HG03066 (cell line): ENCODE measurements around the gene TRPT1.
"Not testable (repeated sequence)": the region's sequence is repeated elsewhere in the genome, so short reads cannot be mapped to it uniquely, and the experiment has no call there.

Experiments used
- ATAC-seq: cut with Tn5 transposase; IDR thresholded peaks from one replicate; pipeline ENCODE4 v1.9.1; 2021; ENCODE audit warnings: low read depth; ENCODE audit not compliant: unreplicated experiment

The TRPT1 gene

DNA sequence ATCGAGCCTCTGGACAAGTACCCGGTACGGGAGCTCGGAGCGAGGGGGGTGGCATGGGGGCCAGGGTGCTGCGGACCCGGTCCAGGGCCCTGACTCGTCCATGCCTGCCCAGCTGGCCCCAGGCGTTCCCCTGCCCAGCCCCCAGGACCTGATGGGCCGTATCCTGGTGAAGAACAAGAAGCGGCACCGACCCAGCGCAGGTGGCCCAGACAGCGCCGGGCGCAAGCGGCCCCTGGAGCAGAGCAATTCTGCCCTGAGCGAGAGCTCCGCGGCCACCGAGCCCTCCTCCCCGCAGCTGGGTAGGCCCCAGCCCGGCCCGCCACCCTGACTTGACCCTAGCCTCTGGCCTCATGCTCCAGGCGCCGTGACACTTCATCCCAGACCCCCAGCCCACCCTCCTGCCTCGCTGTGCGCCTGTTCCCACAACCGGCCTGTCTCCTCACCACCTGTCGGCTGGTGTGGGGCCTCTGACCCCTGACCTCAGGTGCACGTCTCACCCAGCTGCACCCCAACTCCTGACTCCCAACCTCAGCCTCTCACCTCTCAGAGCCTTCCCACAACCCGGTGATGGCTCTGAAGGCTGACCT lies 33.1 kb upstream of the TRPT1 start:
- no peak for ATAC-seq

DNA sequence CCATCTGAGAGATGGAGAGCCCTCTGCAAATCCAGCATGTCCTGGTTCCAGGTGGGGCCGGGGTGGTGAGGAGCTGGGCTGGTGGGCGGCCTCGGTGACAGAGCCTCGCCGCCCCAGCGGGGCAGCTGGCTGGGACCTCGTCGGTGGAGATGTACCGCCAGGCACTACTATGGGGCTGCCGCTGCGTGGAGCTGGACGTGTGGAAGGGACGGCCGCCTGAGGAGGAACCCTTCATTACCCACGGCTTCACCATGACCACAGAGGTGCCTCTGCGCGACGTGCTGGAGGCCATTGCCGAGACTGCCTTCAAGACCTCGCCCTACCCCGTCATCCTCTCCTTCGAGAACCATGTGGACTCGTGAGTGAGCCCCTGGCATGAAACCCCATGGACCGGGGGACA lies 32.4 kb upstream of the TRPT1 start:
- no peak for ATAC-seq

DNA sequence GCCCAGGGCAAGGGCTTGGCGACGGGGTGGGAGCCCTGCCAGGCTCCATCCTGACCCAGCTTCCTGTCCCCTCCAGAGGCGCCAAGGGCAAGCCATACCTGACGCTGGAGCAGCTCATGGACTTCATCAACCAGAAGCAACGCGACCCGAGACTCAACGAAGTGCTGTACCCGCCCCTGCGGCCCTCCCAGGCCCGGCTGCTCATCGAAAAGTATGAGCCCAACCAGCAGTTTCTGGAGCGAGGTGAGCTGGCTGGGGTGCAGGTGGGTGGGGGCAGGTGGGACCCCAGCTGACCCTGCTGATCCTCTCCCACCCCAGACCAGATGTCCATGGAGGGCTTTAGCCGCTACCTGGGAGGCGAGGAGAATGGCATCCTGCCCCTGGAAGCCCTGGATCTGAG lies 30.3 kb upstream of the TRPT1 start:
- no peak for ATAC-seq

DNA sequence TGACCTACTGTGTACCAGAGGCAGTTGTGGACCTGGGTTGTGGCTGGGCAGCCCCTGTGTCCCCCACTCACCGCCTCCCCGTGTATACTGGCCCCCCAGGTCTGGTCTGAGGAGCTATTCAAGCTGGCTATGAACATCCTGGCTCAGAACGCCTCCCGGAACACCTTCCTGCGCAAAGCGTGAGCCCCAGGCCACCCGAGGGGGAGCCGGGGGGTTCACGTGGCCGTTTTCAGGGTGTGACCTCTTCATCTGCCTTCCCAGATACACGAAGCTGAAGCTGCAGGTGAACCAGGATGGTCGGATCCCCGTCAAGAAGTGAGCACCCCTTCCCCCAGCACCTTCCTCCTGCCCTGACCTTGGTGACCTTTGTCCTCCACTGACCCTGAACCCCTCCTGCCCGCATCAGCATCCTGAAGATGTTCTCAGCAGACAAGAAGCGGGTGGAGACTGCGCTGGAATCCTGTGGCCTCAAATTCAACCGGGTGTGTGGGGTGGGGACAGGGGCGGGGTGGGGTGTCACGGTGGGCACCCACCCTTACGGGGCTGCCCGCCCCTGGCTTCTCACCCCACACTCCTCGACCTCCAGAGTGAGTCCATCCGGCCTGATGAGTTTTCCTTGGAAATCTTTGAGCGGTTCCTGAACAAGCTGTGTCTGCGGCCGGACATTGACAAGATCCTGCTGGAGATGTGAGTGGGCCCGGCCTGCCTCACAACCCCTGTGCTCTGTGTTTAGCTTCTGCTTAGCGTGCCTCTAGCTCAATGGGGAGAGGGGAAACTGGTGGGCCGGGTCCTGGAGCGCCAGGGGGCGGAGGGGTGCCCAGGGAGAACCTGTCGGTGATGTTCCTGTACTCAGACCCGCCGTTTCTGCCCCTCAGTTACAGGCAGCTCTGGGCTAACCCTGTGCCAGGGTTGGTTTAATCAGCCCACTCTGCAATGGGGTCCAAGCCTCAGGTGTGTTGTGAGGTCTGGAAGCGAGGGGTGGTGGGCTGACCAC lies 29.4 kb upstream of the TRPT1 start:
- ATAC-seq: no peak

DNA sequence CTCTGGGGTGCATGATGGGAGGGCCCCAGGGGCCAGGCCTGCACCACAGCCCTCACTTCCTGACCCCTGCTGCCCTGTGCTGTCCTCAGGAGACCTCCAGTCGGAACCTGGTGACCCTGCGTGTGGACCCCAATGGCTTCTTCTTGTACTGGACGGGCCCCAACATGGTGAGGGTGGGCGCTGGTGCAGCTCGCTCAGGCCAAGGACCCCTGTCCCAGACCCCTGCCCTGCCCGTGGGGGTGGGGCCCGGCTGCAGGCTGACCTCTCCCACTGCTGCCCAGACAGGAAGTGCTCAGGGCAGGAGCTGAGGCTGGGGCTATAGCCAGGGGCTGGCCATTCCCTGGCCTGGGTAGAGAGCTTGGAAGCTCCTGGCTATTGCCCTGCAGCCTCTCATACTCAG lies 28.3 kb upstream of the TRPT1 start:
- no peak for ATAC-seq

DNA sequence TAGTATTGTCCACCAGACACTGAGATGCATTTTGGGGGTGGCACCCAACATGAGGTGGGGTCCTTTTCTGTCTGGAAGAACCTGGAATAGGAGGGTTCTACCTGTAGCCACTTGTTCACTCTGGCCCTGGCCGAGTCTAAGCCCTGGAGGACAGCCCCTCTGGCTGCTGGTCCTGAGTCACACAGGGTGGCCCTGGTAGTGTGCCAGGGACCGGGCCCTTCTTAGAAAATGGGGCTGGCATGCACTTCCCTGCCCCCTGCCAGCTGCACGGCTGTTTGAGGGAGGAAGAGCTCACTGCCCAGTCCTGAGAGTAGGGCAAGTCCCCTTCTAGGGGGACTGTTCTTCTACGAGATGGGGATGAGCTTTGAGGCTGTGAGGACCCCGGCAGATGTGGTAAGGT lies 27.5 kb upstream of the TRPT1 start:
- ATAC-seq: no peak

DNA sequence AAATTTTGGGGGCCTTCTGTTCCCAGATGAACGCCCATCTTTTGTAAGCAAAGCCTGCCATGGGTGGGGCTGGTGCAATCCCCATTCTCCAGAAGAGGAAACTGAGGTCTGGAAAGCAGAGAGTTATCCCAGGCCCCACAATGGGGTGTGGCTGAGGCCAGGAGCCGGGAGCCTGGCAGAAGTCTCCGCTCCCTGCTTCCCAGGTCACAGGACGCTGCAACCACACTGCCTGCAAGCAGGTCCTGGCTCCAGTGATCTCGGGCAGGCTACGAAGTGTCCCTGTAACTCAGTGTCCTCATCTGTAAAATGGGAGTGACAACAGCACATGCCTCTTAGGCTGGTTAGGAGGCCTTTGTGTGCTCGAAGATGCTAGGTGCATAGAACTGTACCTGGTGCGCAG lies 27.1 kb upstream of the TRPT1 start:
- ATAC-seq: no peak

DNA sequence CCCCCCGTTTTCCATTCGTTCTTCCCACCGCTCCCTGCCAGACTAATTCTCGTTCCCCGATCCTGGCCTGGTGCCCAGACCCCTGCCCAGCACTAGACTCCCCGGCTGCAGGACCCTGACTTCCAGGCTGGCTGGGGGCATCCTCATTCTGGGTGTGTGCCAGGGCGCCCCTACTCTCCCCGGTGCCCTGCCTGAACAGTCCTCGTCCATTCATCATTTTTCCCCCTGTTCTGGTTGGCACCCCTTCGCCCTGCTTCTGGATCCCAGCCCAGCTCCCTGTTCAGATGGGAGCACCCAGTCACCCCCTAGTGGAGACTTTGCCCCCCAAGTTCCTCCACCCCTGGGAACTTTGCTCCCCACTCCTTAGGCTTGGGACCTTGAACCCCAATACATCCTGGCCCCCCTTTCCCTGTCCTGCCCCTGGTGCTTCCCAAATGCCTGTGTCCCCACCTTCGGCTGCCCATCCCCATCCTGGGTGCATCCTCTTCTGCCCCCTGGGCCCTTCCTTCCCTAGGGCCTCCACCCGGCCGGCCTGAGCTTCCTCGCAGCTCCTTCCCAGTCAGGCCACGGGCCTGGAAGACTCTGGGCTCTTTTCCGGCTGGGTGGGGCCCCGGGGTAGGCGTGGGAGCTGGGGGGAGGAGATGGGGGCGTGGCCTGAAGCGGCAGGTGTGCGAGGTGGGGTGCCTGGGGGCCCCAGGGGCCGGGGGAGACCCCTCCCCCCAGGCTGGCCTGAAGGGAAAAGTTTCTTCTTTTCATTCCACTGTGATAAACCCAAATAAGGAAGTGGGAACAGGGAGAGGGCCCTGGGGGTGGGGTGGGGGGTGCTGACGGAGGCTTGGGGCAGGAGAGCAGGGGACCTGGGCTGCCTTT lies 26.3 kb upstream of the TRPT1 start:
- ATAC-seq: no peak

DNA sequence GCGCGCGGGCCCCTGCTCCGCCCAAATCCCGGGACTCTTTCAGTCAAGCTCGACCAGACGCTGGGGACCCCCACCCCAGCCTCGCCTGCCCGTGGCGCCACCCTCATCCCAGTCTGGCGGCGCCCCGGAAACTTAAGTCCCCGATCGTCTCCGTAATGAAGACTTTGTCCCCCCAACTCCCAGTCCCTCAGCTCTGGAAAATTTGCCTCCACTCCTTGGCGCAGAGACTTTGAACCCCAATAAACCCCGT lies 25.7 kb upstream of the TRPT1 start:
- ATAC-seq: no peak

DNA sequence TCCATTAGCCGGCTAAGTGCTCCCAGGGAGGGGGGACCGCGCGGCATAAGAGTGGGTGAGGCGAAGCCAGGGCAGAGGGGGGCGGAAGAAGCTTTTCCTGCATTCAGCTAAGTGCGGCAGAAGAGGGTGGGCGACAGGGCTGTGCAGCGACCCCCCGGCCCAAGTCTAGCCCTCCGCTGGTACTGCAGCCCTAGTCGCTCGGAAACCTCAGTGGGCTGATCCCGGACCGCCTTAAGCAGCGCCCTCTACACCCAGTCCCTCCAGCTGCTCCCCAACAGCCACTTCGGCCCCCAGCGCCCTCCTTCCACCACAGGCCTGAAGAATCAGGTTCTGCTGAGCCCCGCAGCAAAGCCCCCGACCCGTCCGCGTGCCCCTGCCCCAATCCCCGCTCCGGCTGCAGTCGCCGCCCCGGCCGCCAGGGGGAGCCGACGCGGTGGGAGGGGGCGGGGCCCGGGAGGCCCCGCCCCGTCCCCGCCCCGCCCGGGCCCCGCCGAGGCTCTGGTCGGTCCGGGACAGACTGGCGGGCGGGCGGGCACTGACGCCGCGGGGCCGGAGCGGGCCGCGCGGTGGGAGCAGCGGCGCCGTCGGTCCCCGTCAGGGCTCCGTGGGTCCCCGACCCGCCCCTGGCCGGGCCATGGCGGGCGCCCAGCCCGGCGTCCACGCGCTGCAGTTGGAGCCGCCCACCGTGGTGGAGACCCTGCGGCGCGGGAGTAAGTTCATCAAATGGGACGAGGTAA lies 25.2 kb upstream of the TRPT1 start, which contains the start of gene PLCB3:
Gene PLCB3, plus strand, starts transcription at position 515 of the 737 bp plus-strand sequence. Its CDS starts 120 bp downstream, at position 635.
- ATAC-seq: peak; percentile 48

DNA sequence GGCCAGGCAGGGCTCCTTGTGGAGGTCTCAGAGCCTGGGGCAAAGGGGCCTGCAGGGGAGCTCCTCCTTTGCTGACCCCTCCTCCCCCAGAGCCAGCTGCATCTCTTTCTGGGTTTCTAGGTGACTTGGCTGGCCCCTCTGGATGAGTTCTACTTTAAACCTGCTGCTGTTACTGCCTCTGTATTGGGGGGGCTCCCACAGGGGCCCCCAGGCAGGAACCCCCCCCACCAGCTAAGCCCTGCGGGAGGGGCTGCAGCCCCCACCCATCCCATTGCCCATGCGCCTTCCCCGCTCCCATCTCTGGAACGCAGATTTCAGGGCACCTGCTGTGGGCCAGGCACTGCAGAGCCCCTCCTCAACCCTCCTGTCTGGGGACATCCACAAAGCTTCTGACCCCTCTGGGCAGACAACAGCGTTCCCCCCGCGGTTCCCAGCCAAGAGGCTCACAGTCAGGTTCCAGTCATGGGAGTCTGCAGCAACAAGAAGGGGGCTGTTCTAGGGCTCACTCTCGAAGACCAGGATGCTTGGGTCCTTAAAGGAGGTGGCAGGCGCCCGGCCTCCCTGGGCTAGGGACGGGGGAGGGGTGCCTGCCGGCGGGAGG lies 24.5 kb upstream of the TRPT1 start:
- no peak for ATAC-seq

DNA sequence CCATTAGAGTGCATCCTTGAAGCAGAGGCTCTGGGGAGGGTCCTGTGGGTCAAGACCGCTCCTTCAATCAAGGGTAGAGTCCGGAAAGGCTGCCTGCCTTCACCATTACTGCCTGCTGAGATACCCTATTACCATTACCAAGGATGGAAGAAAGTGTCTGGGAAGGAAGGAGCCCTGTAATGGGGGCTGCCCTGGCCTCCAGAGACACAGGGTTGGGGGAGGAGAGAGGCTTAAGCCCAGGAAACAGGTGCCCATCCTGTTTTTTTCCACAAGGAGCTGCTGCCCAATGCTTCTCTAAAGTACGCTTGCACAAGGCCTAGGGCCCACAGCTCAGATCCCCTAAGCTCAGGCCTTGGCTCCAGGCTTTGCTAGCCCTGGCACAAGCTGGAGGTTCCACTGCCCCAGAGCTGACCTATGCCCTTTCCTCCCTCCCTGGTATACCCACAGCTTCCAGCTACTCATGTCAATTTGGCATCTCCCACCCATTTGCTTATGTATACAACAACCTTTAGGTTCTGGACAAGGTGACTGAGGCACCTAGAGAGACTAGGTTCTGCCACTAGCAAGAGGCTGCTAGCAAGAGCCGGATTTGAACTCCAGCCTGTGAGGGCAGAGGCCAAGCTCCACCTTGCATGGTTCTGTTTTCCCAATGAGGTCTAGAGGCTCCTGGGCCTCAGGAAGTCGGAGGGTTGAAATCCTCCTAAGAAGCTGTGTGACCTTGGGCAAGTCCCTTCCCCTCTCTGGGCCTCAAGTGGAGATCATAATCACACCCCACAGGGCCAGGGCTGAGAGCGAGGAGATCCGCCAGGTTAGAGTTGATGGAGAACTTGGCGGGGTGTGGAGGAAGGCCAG lies 23.8 kb upstream of the TRPT1 start:
- ATAC-seq: no peak

DNA sequence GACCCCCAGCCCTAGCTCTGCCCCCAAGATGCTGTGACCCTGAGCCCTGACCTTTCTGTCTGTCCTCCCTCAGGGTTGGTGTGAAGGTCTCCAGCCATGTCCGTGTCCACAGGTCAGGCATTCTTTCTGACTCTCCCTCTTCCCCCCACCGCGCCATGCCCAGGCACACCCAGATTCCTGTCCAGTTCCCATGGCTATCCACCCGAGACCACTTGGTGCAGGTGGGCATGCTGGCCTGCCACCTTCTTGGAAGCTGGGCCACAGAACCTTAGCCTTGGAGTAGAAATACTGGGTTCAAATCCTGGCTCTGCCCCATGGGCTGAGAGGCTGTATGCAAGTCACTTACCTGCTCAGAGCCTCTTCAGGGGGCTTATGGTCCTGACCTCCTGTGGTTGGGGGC lies 23.1 kb upstream of the TRPT1 start:
- no peak for ATAC-seq

DNA sequence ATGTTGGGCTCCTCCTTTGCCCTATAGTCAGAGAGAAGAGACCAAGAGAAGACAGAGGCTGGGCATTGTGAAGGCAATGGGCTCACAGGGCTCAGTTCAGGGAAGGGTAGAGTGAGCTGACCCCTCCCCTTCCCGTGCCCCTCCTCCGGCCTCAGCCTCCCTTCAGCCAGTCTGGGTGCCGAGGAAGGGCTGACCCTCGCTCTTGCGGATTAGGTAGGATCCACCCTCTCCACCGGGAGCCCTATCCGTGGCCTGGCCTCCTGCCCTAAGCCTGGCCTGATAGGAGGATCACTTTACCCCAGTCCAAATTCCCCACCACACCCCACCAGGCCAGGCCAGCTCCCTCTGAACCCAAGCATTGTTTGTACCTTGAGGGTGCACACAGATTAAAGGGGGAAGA lies 22.6 kb upstream of the TRPT1 start:
- ATAC-seq: no peak

DNA sequence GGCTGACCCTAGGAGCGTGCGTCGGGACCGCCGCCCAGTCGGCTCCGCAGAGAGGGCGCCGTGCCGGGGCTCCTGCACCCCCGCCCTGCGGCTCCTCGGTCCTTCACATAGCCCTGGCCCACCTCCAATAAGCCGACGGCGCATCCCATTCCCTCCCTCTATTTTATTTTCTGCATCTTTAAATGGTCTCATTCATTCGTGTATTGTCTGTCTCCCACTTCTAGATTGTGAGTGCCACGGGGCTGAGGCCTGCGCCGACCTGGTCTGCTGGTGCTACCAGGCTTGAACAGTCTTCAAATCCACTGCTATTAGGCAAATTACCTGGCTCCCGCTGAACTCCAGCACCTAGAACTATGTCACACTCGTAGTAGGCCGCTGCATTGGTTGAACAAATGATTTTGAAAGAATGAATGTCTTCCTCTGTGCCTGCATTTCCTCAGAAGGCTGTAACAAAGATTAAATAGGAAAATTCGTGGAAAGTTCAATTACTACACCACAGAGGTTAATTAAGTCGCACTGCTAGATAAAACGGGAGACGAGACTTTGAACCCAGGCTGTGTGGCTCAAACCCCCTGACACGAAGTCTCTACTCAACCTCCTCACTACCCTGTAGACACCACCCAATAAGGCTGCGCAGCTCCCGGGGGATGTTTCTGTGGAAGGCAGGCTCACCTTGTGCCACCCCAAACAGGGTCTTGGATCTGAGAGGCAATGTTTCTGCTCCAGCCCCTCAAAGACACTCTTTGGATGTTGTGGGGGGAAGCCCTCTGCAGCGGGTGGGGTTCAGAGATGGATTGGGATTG lies 21.9 kb upstream of the TRPT1 start:
- ATAC-seq: no peak

DNA sequence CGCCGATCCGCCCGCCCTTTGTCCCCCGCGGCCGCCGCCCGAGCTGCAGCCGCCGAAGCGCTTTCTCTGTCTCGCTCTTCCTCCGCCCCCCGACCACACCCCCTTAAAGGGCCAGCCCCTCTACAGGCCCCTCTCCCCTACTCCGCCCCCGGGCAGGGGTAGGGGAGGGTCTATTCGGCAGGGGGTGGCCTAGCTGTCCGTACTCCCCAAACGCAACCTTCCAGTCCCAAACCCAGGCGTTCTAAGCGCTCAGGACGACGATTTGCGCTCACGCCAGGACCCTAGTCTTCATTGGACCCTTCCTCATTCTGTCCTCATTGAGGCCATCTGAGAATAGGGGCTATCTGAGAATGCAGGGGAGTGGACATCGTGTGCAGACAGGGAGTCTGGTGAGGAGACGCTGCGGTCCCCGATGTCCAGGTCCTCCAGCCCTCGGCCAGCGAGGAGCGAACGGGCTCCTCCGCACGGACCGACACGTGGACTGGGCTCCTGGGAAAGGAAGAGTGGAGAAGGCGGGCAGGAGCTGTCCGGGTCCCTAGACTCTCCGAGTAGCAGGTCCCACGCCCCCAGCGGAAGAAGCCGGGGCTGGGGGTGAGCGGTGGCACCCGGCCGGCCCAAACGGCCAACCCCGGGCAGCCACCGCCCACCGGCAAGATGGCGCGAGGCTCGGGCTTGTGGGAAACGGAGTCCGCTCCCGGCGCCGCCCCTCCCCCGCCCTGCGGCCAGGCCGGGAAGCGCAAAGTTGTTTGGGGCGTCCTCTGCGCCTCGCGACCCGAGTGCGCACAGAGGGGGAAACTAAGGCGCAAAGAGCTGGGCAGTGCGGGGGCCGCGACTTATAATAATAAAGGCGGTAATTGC lies 21.1 kb upstream of the TRPT1 start, which contains the start of gene PPP1R14B:
Gene PPP1R14B, minus strand, starts transcription at position 73 of the 858 bp plus-strand sequence. CDS start 270 bp downstream, outside the sequence.
- no peak for ATAC-seq

DNA sequence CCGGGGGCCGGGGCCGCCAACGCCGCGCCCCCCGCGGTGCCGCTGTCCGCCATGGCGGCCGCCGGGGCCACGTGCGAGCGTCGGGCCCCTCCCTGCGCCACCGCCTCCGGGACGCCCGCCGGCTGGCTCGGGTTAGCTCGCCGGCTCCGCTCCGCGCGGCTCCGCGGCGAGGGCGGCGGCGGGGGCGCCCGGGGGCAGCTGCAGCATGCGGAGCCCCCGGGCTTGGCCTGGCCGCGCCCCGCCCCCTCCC lies 20.6 kb upstream of the TRPT1 start:
- ATAC-seq: not testable (repeated sequence)
